ENCODE data around the gene TYR.
"Not testable (repeated sequence)": the region's sequence is repeated elsewhere in the genome, so short reads cannot be mapped to it uniquely, and the experiment has no call there.

TYR gene

GRCh38 chr11:89189776-89190175 is 12.1 kb downstream of the TYR start:
- FAIRE-seq (no peak), DNase-seq (ENCODE audit: insufficient read length) (no peak)
- TF ChIP-seq TAF1 (IDR thresholded peaks at IDR 0.05; ENCODE audit: borderline replicate concordance, low read depth, low read length) (no peak), POLR2AphosphoS5 (IDR thresholded peaks at IDR 0.05; ENCODE audit: low read depth, low read length) (no peak), POLR2A (IDR thresholded peaks at IDR 0.05; ENCODE audit: low read depth, low read length) (no peak)

GRCh38 chr11:89201138-89201537 is 23.5 kb downstream of the TYR start:
- DNase-seq (ENCODE audit: insufficient read length) (no peak), FAIRE-seq (no peak)
- TF ChIP-seq POLR2A (IDR thresholded peaks at IDR 0.05; ENCODE audit: low read depth, low read length) = no peak
- no peak for TF ChIP-seq TAF1 (IDR thresholded peaks at IDR 0.05; ENCODE audit: borderline replicate concordance, low read depth, low read length)
- no peak for TF ChIP-seq POLR2AphosphoS5 (IDR thresholded peaks at IDR 0.05; ENCODE audit: low read depth, low read length)

GRCh38 chr11:89203814-89204213 is 26.1 kb downstream of the TYR start:
- TF ChIP-seq POLR2AphosphoS5 (IDR thresholded peaks at IDR 0.05; ENCODE audit: low read depth, low read length) (no peak), POLR2A (IDR thresholded peaks at IDR 0.05; ENCODE audit: low read depth, low read length) (no peak), TAF1 (IDR thresholded peaks at IDR 0.05; ENCODE audit: borderline replicate concordance, low read depth, low read length) (no peak)
- FAIRE-seq = no peak
- no peak for DNase-seq (ENCODE audit: insufficient read length)

DNA sequence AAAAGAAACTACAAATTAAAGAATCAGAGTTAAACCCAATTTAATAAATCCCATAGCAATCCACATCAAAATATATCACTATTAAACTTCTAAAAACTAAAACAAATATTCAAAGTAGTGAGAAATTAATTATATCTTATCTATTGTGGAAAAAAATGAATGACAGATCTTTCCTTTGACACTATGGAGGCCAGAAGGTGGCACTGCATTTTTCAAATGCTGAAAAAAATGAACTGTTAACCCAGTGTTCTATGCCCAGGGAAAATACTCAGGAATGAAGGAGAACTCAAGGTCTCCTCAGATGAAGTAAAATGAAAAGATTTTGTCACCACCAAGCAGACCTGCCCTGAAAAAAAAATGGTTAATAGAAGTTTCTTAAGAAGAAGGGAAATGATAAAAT is 27.7 kb downstream of the TYR start:
- DNase-seq (ENCODE audit: insufficient read length) = no peak
- no peak for FAIRE-seq
- TF ChIP-seq POLR2A (IDR thresholded peaks at IDR 0.05; ENCODE audit: low read depth, low read length) = no peak
- no peak for TF ChIP-seq TAF1 (IDR thresholded peaks at IDR 0.05; ENCODE audit: borderline replicate concordance, low read depth, low read length)
- no peak for TF ChIP-seq POLR2AphosphoS5 (IDR thresholded peaks at IDR 0.05; ENCODE audit: low read depth, low read length)

DNA sequence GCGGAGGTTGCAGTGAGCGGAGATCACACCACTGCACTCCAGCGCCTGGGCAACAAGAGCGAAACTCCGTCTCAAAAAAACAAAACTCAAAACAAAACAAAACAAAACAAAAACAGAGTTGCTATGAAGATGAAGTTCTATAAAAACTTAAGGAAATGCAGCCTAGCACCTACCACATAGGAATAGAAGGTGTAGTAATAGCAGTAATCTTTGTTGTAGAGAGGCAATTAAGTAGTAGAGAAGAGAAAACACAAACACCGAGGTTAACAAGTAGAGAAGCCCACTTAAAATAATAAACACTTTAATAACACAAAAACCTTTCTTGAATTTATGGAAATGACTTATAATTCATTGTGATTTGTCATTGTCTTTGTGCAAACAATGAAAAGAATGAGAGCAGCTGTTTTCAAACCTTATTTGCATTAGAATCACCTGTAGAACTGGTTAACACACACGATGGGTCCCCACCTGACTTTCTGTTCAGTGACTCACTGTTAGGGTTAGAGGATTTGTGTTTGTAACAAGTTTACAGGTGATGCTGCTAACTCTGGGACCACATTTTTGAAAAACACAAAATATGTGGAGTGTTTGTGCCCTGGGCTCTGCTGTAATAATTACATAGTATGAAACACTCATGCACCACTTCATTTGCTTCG is 43.1 kb downstream of the TYR start:
- no peak for DNase-seq (ENCODE audit: insufficient read length)
- FAIRE-seq = no peak
- TF ChIP-seq TAF1 (IDR thresholded peaks at IDR 0.05; ENCODE audit: borderline replicate concordance, low read depth, low read length) (no peak), POLR2AphosphoS5 (IDR thresholded peaks at IDR 0.05; ENCODE audit: low read depth, low read length) (no peak), POLR2A (IDR thresholded peaks at IDR 0.05; ENCODE audit: low read depth, low read length) (no peak)

GRCh38 chr11:89235083-89235482 is 57.4 kb downstream of the TYR start:
- TF ChIP-seq TAF1 (IDR thresholded peaks at IDR 0.05; ENCODE audit: borderline replicate concordance, low read depth, low read length) (no peak), POLR2AphosphoS5 (IDR thresholded peaks at IDR 0.05; ENCODE audit: low read depth, low read length) (no peak), POLR2A (IDR thresholded peaks at IDR 0.05; ENCODE audit: low read depth, low read length) (no peak)

GRCh38 chr11:89235976-89236375 is 58.3 kb downstream of the TYR start:
- TF ChIP-seq POLR2AphosphoS5 (IDR thresholded peaks at IDR 0.05; ENCODE audit: low read depth, low read length) (no peak), POLR2A (IDR thresholded peaks at IDR 0.05; ENCODE audit: low read depth, low read length) (no peak), TAF1 (IDR thresholded peaks at IDR 0.05; ENCODE audit: borderline replicate concordance, low read depth, low read length) (no peak)
- DNase-seq (ENCODE audit: insufficient read length) (no peak), FAIRE-seq (no peak)

More at GRCh38 chr11:89235083-89235482, 57.4 kb downstream of the TYR start:
- DNase-seq (ENCODE audit: insufficient read length) (no peak), FAIRE-seq (no peak)

DNA sequence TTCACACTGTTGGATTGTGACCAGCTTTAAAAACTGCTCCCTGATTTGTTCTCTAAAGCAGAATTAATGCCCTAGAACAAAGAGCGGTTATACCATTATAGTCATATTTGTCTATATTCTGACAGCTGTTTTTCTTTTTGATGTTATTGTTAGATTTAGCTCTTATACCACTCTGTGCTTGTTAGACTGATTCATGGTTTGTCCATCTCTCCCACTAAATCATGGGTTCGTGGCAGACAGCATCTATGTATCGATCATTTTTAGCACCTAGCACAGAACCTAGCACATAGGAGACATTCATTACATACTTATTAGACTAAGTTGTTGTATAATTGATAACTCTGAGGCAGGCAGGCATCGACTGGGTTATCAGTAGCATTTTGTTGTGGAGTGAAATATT is 69.3 kb downstream of the TYR start:
- not testable (repeated sequence) for DNase-seq (ENCODE audit: insufficient read length)
- FAIRE-seq = peak; percentile 64

GRCh38 chr11:89249196-89249595 is 71.5 kb downstream of the TYR start:
- FAIRE-seq (no peak), DNase-seq (ENCODE audit: insufficient read length) (no peak)
- no peak for TF ChIP-seq POLR2A (IDR thresholded peaks at IDR 0.05; ENCODE audit: low read depth, low read length)
- no peak for TF ChIP-seq POLR2AphosphoS5 (IDR thresholded peaks at IDR 0.05; ENCODE audit: low read depth, low read length)
- no peak for TF ChIP-seq TAF1 (IDR thresholded peaks at IDR 0.05; ENCODE audit: borderline replicate concordance, low read depth, low read length)

- DNase-seq (ENCODE audit: insufficient read length); FAIRE-seq: not testable (repeated sequence)
Measured at GRCh38 chr11:89261483-89261882, 83.8 kb downstream of the TYR start.

DNA sequence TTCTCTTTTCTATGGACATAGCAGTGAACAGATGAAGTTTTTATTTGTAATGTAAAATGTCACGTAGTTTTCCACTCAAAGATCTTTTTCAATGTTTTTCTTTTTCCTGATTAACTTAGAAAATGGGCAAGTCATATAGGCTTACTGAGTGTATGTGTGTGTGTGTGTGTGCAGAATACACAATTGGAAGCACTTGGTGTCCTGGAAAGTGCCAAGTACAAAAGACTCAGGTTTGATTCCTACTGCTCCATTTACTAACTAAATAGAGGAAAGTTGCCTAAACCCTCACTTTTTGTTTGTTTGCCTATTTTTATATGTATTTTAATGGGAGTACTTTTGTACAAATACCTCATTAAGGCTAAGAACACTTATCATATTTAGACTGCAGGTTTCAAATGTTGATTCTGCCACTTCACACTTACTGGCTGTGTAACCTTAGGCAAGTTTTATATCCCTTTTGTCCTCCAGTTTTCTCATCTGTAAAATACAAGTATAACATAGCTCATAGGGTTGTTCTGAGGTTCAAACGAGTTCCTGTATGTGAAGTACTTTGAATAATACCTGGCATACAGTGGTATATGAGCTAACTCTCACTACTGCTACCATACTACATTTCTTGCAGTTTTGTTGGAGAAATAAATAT is 90.1 kb downstream of the TYR start:
- FAIRE-seq (no peak), DNase-seq (ENCODE audit: insufficient read length) (no peak)
- TF ChIP-seq POLR2AphosphoS5 (IDR thresholded peaks at IDR 0.05; ENCODE audit: low read depth, low read length) (no peak), TAF1 (IDR thresholded peaks at IDR 0.05; ENCODE audit: borderline replicate concordance, low read depth, low read length) (no peak), POLR2A (IDR thresholded peaks at IDR 0.05; ENCODE audit: low read depth, low read length) (no peak)

DNA sequence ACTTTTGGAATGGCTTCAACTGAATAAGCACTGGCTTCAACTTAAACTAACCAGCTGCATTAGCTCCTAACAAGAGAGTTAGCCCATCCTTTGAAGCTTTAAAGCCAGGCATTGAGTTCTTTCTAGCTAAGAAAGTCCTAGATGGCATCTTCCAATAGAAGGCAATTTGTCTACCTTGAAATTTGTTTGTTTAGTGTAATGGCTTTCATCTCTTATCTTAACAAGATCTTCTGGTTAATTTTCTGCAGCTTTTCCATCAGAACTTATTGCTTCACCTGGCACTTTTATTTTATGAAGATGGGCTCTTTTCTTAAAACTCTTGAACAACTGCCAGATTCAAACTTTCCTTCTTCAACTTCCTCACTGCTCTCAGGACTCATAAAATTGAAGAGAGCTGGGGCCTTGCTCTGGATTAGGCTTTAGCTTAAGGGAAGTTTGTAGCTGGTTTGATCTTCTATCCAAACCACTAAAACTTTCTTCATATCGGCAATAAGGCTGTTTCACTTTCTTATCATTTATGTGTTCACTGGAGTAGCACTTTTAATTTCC is 94.9 kb downstream of the TYR start:
- FAIRE-seq; DNase-seq (ENCODE audit: insufficient read length): not testable (repeated sequence)

- FAIRE-seq; DNase-seq (ENCODE audit: insufficient read length): not testable (repeated sequence)
Measured at GRCh38 chr11:89273220-89273619, 95.5 kb downstream of the TYR start.
